T-cell (primary cell): Measurements from ENCODE around the gene ADARB2. TPM values are rescaled to one million over a fixed set of nuclear protein-coding genes. Genes with fewer than 3 reads are reported as not detected.

Source experiments
- ATAC-seq, 4 experiments: fragments of 200-7000 bp in 3 of 4; fragments of 150-1000 bp in 1 of 4; cut with Tn5 transposase; replicated peaks in 1 of 4; 1 replicate in 3 of 4; 2 replicates in 1 of 4; pipeline ENCODE4 v1.10.0; 2021; ENCODE audit warnings: moderate library complexity in 3 of 4, mild to moderate bottlenecking in 2 of 4, moderate number of reproducible peaks in 1 of 4
- CTCF ChIA-PET, 2 donors: fragments of 300-600 bp; sonication (Branson Sonifier 250); formaldehyde crosslinking; loops; one replicate each; lab custom pipeline; 2022; ENCODE audit warnings: antibody characterized with exemption in 2 of 2; lab: Charles Lee
- POLR2A ChIA-PET, 2 donors: fragments of 300-600 bp; sonication (Branson Sonifier 250); formaldehyde crosslinking; loops; one replicate each; lab custom pipeline; 2022; ENCODE audit warnings: antibody characterized with exemption in 2 of 2; lab: Charles Lee
- DNase-seq, 35 experiments: peaks; one replicate each; pipeline versions ENCODE4 v3.0.0 to v3.0.0-alpha.2; 2013 to 2023
- H3K27ac ChIP-seq: one replicate; pipeline ENCODE4 v1.5.1; 2013; ENCODE audit warnings: low read length
- H3K27me3 ChIP-seq, 2 experiments: replicated peaks in 1 of 2; 1 replicate in 1 of 2; 2 replicates in 1 of 2; pipeline versions ENCODE4 v1.6.1 to v1.7.0; 2013; ENCODE audit warnings: low read length in 1 of 2, mixed read lengths in 1 of 2; ENCODE audit not compliant: control insufficient read depth in 2 of 2, insufficient read depth in 2 of 2; ENCODE audit errors: extremely low read depth in 1 of 2
- H3K36me3 ChIP-seq, 2 donors: 1 replicate in 1 of 2; 2 replicates in 1 of 2; pipeline versions ENCODE4 v1.6.1 to v1.7.0; 2013; ENCODE audit warnings: low read length in 1 of 2; ENCODE audit not compliant: control insufficient read depth in 2 of 2, insufficient read depth in 1 of 2; ENCODE audit errors: extremely low read depth in 1 of 2
- H3K4me1 ChIP-seq, 2 experiments: 1 replicate in 1 of 2; 2 replicates in 1 of 2; pipeline versions ENCODE4 v1.6.1 to v1.7.0; 2013; ENCODE audit warnings: low read length in 2 of 2, mixed read lengths in 1 of 2; ENCODE audit not compliant: insufficient read depth in 2 of 2, control insufficient read depth in 1 of 2; ENCODE audit errors: extremely low read depth in 1 of 2
- H3K4me3 ChIP-seq, 2 donors: 1 replicate in 1 of 2; 2 replicates in 1 of 2; pipeline versions ENCODE4 v1.5.1 to v1.7.0; 2013; ENCODE audit warnings: mild to moderate bottlenecking in 2 of 2, low read length in 1 of 2, moderate library complexity in 1 of 2; ENCODE audit not compliant: control insufficient read depth in 1 of 2; ENCODE audit errors: extremely low read depth in 1 of 2
- H3K9me3 ChIP-seq: 2 replicates; pipeline ENCODE4 v1.7.0; 2013
- H3K27ac Mint-ChIP-seq, 2 donors: one replicate each; pipeline ENCODE4 v1.8.0; 2020 to 2021; ENCODE audit warnings: mild to moderate bottlenecking in 2 of 2, mixed read lengths in 2 of 2
- H3K27me3 Mint-ChIP-seq, 2 donors: one replicate each; pipeline ENCODE4 v1.8.0; 2021 to 2022; ENCODE audit warnings: mixed read lengths in 2 of 2
- H3K36me3 Mint-ChIP-seq: one replicate; pipeline ENCODE4 v1.8.0; 2021; ENCODE audit warnings: mixed read lengths
- H3K4me1 Mint-ChIP-seq, 3 donors: one replicate each; pipeline ENCODE4 v1.8.0; 2020 to 2022; ENCODE audit warnings: mixed read lengths in 3 of 3, mild to moderate bottlenecking in 1 of 3
- H3K4me3 Mint-ChIP-seq, 3 donors: one replicate each; pipeline ENCODE4 v1.8.0; 2020 to 2022; ENCODE audit warnings: mild to moderate bottlenecking in 3 of 3, mixed read lengths in 3 of 3, moderate library complexity in 3 of 3
- H3K9me3 Mint-ChIP-seq, 3 donors: one replicate each; pipeline ENCODE4 v1.8.0; 2020 to 2022; ENCODE audit warnings: mixed read lengths in 3 of 3
- WGBS: methylation state at CpG from one replicate; pipeline ENCODE4 v1.1.5; 2013; ENCODE audit warnings: missing lambda C conversion rate; ENCODE audit not compliant: insufficient coverage; 5-methylcytosine and 5-hydroxymethylcytosine counted together
- total RNA-seq, 35 experiments: library from RNA in 6 of 35; stranded (reverse) in 6 of 35; fragments of 120-200 nt in 1 of 35; gene quantifications; one replicate each; pipeline versions ENCODE4 v1.2.1 to v1.2.4 and lab custom pipeline; 2013 to 2026

The ADARB2 gene
- total RNA-seq, 5 donors from 2014 or later (not counting 1 experiment from before 2014, with no cell fraction given) = 0.07 to 4.0 (median 0.41) TPM

DNA sequence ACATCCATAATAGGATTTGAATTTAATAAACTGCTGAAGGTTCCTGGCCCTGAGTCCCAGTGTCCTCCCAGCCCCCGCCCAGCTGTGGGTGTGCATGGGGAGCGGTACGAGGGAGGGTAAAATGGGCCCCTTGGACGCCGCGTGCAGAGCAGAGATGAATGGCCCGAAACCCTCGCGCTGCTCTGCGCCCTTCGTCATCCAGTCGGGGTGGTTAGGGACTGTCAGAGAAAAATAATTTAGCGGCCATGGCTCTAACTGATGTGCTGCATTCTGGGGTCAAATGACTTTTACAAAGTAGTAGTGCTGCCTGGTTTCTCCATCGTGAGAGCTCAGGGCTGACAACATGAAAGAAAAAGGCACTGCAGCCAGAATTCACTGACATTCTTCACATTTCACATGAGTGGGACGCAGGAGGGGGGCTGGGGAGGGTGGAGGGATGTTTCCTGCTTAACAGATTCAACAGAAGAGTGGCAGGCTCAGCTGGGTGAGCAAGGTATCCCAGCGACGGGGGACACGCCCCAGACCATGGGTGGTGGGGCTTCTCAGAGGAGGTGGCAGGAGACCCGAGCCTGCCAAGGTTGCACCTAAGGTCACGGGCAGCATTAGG is 376.7 kb downstream of the ADARB2 start:
- Histone ChIP-seq H3K36me3 (no peaks in the 10 kb centered on the region), H3K4me1 (peaks cover 3 to 9% of the 10 kb centered on the region in 2 experiments), H3K27me3 (peaks cover 0 to 48% of the 10 kb centered on the region in 2 experiments), H3K27ac (no peak overlapping the region), H3K4me3 (no peak overlapping the region), H3K9me3 (no peaks in the 10 kb centered on the region)
- no peak overlapping the region for H3K4me3 Mint-ChIP-seq
- ATAC-seq = peak in 1 of 4 experiments; percentile 23
- no peaks in the 10 kb centered on the region for H3K36me3 Mint-ChIP-seq
- no peak for DNase-seq
- 74% methylated on average over 13 of the region's 20 CpGs for WGBS
- H3K9me3 Mint-ChIP-seq = no peaks in the 10 kb centered on the region
- peaks cover 10 to 22% (median 16%) of the 10 kb centered on the region in 3 donors for H3K4me1 Mint-ChIP-seq
- H3K27me3 Mint-ChIP-seq = peaks cover 17 to 18% of the 10 kb centered on the region in 2 donors
- ChIA-PET POLR2A (no interaction called here), CTCF (no interaction called here)
- H3K27ac Mint-ChIP-seq = no peak overlapping the region

DNA sequence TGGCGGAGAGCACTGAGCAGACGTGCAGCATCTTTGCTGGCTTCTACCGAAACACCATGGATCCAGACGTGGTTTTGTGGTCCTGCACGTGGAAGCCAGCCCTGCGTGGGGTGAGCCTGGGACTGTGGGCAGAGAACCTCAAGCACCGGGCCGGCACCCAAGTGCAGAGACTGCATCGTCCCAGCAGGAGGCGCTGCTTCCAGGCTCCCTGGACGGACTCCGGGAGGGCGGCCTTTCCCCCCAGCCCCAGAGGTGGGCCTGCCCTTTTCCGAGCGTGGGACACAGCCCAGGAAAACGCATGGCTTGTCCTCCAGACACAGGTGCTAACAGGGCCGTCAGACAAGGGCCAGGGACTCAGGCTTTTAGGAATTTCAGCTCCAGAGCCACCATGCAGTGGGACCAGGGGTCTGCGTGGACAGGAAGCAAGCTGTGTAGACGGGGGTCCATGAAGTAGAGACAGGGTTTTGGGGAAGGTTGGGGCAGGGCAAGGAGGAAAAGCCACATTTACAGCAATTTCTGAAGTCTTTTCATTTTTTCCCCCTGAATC is 377.2 kb downstream of the ADARB2 start:
- peaks cover 3 to 9% of the 10 kb centered on the region in 2 experiments for H3K4me1 ChIP-seq
- ChIA-PET CTCF (no interaction called here), POLR2A (interaction anchor here in 1 of 2 donors (0.9 kb wide), 1 partner anchor 25 kb away, joined by 3 read pairs; no protein-coding TSS in a partner anchor)
- H3K27ac ChIP-seq = no peak overlapping the region
- Mint-ChIP-seq H3K27me3 (peaks cover 16% of the 10 kb centered on the region in 2 donors), H3K4me1 (peaks cover 10 to 22% (median 16%) of the 10 kb centered on the region in 3 donors), H3K27ac (peak overlapping the region in 1 of 2 donors; percentile 40), H3K4me3 (peak overlapping the region in 1 of 3 donors; percentile 34), H3K9me3 (no peaks in the 10 kb centered on the region), H3K36me3 (no peaks in the 10 kb centered on the region)
- ATAC-seq (no peak), DNase-seq (no peak)
- H3K36me3 ChIP-seq = no peaks in the 10 kb centered on the region
- H3K4me3 ChIP-seq = no peak overlapping the region
- WGBS = 68% methylated on average over 16 of the region's 19 CpGs
- peaks cover 0 to 48% of the 10 kb centered on the region in 2 experiments for H3K27me3 ChIP-seq
- no peaks in the 10 kb centered on the region for H3K9me3 ChIP-seq

DNA sequence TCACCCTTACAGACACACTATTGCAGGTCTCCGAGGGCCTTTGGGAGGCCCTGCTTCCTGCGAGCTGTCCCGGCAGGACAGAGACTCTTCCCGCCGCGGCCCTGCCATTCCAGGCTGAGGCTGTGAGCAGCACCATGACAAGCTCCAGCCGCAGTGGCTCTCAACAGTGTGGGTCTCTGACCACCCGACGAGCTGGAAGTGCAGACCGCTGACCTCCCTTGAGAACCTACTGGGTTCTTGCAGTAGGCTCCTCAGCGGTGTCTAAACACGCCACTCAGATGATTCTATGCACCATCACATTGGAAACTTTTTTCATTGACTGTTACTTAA is 377.7 kb downstream of the ADARB2 start:
- Histone ChIP-seq H3K4me1 (peaks cover 3 to 9% of the 10 kb centered on the region in 2 experiments), H3K27me3 (peaks cover 0 to 47% of the 10 kb centered on the region in 2 experiments), H3K27ac (no peak overlapping the region), H3K36me3 (no peaks in the 10 kb centered on the region), H3K9me3 (no peaks in the 10 kb centered on the region), H3K4me3 (no peak overlapping the region)
- no peaks in the 10 kb centered on the region for H3K36me3 Mint-ChIP-seq
- peaks cover 13% of the 10 kb centered on the region in 2 donors for H3K27me3 Mint-ChIP-seq
- ChIA-PET CTCF (no interaction called here), POLR2A (interaction anchor here in 1 of 2 donors (0.9 kb wide), 1 partner anchor 25 kb away, joined by 3 read pairs; no protein-coding TSS in a partner anchor)
- WGBS = 85% methylated on average over 11 of the region's 12 CpGs
- peaks cover 10 to 22% (median 16%) of the 10 kb centered on the region in 3 donors for H3K4me1 Mint-ChIP-seq
- peak in 1 of 35 experiments; percentile 9 for DNase-seq
- H3K4me3 Mint-ChIP-seq = peak overlapping the region in 1 of 3 donors; percentile 34
- H3K9me3 Mint-ChIP-seq = no peaks in the 10 kb centered on the region
- H3K27ac Mint-ChIP-seq = peak overlapping the region in 1 of 2 donors; percentile 40
- ATAC-seq = no peak

DNA sequence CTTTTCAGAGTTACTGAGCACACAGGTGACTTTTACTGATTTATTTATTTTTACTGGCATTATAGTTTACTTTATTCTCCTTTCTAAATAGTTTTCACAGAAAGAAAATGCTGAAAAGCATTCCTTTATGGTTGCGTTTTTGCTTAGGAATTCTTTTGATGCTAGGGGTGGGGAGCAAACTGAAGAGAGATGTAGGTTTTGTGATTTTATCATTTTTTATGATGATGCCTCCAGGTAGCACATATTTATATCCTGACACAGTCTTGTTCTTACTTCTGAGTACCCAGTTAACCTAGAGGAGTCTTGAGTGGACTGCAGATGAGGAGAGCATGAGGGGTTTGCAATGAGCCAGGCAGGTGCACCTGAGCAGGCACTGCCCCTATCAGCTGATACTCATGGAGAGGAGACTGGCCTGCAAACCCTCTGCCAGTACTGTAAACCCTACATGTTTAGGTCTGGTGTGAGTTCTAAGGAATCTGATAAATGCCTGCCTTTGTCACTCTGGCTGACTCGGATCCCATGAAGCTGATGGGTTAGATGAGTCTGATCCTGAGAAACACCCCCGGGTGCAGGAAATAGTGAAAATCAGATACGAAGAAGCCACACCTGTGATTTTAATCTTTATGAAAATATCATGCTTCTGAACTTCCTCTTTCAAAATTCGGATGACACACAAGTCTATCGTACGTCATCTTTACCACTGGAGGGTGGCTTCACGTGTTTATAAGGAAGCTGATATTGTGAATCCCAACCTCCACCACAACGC is 378.3 kb downstream of the ADARB2 start:
- ChIA-PET CTCF (no interaction called here), POLR2A (interaction anchor here in 1 of 2 donors (0.9 kb wide), 1 partner anchor 26 kb away, joined by 3 read pairs; no protein-coding TSS in a partner anchor)
- Mint-ChIP-seq H3K9me3 (no peaks in the 10 kb centered on the region), H3K27ac (peak overlapping the region in 1 of 2 donors; percentile 40), H3K4me1 (peaks cover 10 to 22% (median 16%) of the 10 kb centered on the region in 3 donors), H3K36me3 (no peaks in the 10 kb centered on the region), H3K4me3 (peak overlapping the region in 1 of 3 donors; percentile 34), H3K27me3 (peaks cover 10 to 13% of the 10 kb centered on the region in 2 donors)
- H3K36me3 ChIP-seq = no peaks in the 10 kb centered on the region
- ATAC-seq = peak; percentile 23 to 90 (median 66)
- H3K4me1 ChIP-seq = peaks cover 3 to 9% of the 10 kb centered on the region in 2 experiments
- H3K27ac ChIP-seq = no peak overlapping the region
- H3K9me3 ChIP-seq = no peaks in the 10 kb centered on the region
- WGBS = 7% methylated on average over 3 of the region's 9 CpGs
- peak in 6 of 35 experiments; percentile 3 to 34 (median 12) for DNase-seq
- peaks cover 0 to 46% of the 10 kb centered on the region in 2 experiments for H3K27me3 ChIP-seq
- H3K4me3 ChIP-seq = no peak overlapping the region

DNA sequence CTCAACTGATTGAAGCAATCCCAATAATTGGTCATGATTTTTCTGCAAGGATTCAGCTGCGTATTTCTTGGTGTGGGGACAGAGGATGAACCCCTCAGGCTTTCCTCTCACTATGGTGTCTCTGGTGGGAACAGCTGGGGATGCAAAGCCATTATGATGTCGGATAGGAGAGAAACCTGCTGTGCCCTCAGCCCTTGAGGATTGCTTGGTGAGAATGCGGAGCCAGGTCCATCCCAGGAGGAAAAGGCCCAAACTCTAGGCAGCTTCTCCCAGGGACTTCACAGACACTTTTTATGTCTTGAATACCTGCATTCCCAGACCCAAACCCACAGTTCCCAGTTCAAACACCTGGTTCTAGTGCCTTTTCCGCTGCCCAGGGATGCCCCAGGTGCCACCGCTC is 379.2 kb downstream of the ADARB2 start:
- Mint-ChIP-seq H3K4me3 (no peak overlapping the region), H3K4me1 (peaks cover 10 to 22% (median 16%) of the 10 kb centered on the region in 3 donors), H3K27me3 (peaks cover 10 to 13% of the 10 kb centered on the region in 2 donors), H3K36me3 (no peaks in the 10 kb centered on the region), H3K27ac (no peak overlapping the region), H3K9me3 (no peaks in the 10 kb centered on the region)
- H3K9me3 ChIP-seq = no peaks in the 10 kb centered on the region
- ChIA-PET POLR2A (no interaction called here), CTCF (no interaction called here)
- H3K27me3 ChIP-seq = peaks cover 0 to 43% of the 10 kb centered on the region in 2 experiments
- peaks cover 3 to 9% of the 10 kb centered on the region in 2 experiments for H3K4me1 ChIP-seq
- DNase-seq (no peak), ATAC-seq (no peak)
- WGBS = no CpG with 5 or more reads among the region's 5 CpGs
- no peaks in the 10 kb centered on the region for H3K36me3 ChIP-seq
- H3K4me3 ChIP-seq = no peak overlapping the region
- H3K27ac ChIP-seq = no peak overlapping the region

DNA sequence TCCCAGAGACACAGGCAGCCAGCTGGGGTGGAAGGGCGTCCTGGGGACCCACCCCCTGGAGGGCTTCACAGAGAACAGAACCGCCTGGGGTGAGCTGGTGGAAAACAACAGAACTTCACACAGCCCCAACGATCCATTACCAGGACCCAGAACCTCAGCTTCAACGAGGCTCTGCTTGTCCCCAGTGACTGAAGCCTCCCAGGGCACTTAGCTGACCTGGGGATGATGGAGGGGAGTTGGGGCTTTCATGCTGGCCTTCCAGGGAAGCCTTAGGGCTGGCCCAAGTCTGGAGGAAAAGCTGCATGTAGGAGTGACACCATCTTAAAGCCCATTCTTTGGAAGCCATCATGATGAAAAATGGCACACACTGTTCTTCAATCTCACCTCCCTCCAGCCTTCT is 381.0 kb downstream of the ADARB2 start:
- H3K27me3 Mint-ChIP-seq = peaks cover 6 to 13% of the 10 kb centered on the region in 2 donors
- H3K27me3 ChIP-seq = peaks cover 0 to 36% of the 10 kb centered on the region in 2 experiments
- H3K36me3 ChIP-seq = no peaks in the 10 kb centered on the region
- no peak for ATAC-seq
- H3K4me1 Mint-ChIP-seq = peaks cover 10 to 22% (median 16%) of the 10 kb centered on the region in 3 donors
- H3K4me3 Mint-ChIP-seq = no peak overlapping the region
- H3K9me3 ChIP-seq = no peaks in the 10 kb centered on the region
- H3K9me3 Mint-ChIP-seq = no peaks in the 10 kb centered on the region
- H3K27ac ChIP-seq = no peak overlapping the region
- DNase-seq = no peak
- no peak overlapping the region for H3K27ac Mint-ChIP-seq
- H3K36me3 Mint-ChIP-seq = no peaks in the 10 kb centered on the region
- no CpG with 5 or more reads among the region's 4 CpGs for WGBS
- POLR2A ChIA-PET = no interaction called here
- no peak overlapping the region for H3K4me3 ChIP-seq
- CTCF ChIA-PET = interaction anchor here in 1 of 2 donors (1.4 kb wide), 1 partner anchor 12 kb away, joined by 3 read pairs; no protein-coding TSS in a partner anchor
- peaks cover 3 to 9% of the 10 kb centered on the region in 2 experiments for H3K4me1 ChIP-seq
